ENCODE results near the gene PLA2G4A.

The PLA2G4A gene

DNA sequence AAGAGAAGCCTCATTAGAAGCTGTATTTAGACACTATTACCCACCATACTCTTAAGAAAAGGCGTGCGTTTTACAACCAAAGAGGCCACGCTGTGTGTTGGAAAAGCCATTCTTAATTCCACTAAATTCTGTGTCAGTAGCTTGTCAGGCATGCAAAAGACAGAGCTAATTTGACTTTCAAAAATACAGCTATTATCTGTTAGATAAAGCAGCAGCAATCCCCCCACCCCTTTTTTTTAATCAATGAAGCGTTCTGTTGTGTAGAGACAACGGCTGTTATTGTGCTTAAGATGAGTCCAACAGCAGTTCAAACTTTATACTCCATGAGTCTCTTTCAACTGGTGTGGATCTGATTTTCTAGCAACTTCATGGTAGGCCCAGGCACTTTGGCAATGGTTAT is 43.5 kb downstream of the PLA2G4A start:
- DNase-seq (ENCODE audit: low read depth in 4 of 4, low spot score in 1 of 4): no peak

GRCh38 chr1:186873687-186874086 is 44.9 kb downstream of the PLA2G4A start:
- no peak for DNase-seq (ENCODE audit: low read depth in 4 of 4, low spot score in 1 of 4)

GRCh38 chr1:186875896-186876835 is 47.4 kb downstream of the PLA2G4A start:
- DNase-seq (ENCODE audit: low read depth in 4 of 4, low spot score in 1 of 4): no peak

DNA sequence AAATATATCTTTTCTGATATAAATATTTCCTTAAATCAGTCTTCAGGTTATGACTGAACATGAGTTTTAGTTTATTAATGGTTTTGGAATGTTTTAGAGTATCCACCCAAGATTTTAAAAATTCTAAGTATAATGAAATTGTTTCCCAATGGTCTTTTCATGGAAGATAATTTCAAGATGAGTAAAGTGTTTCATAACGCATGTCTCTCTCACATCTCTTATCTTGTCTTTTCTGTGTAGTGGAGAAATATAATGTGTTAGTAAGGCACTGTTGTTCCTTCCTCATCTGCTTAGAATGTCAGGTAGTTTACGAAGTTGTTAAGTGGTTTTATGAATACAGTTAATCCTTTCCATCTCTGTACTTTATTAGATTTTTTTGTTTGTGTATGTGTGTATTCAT is 49.6 kb downstream of the PLA2G4A start:
- no peak for DNase-seq (ENCODE audit: low read depth in 4 of 4, low spot score in 1 of 4)

DNA sequence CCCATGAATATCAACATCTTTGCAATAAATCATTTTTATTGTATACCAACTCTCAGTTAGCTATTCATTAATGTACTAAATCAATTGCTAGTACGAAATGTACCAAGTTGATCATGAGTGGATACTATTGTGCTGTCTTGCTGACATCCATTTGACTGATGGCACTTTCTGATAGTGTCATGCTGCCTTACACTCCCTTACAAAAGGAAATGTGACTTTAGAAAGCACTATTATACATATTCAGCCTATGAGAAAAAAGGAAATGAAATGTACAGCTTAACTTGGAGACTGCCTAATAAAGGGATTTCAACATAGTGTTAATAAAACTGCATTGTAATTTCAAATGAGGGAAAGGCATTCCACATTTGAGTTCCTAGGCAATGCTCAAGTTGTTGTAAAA is 52.2 kb downstream of the PLA2G4A start:
- no peak for DNase-seq (ENCODE audit: low read depth in 4 of 4, low spot score in 1 of 4)

DNA sequence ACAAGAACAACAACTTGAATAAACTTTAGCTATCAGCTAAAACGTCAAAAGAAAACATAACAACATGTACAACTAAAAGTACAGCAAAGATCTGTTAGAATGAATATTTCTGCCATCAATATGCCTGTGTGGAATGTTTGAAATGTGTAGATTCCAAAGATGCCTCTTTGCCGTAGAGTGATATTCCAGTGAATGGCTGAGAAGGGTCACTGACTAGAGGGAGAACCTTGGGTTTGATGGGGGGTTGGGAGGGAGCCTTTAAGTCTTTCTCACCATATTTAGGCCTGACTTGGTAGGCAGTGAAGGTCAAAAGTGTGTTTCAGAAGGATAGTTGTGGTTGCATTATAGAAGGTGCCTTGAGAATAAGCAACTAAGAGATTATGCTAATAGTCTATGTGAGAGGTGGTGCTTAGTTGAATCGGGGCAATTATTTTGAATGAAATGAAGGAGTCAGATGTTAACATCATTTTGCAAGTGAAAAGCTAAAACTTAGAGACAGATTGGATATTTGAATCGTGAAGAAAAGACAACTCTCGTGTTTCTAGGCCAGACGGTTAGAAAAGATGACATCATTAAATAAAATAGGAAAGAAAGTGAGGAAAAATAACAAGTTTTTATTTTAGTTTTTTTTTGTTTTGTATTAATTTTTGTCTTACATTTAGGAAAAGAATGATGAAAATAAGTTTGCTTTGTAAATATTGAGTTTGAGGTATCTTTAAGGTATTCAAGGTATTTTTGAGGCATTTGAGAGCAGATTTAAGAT is 53.8 kb downstream of the PLA2G4A start:
- no peak for DNase-seq (ENCODE audit: low read depth in 4 of 4, low spot score in 1 of 4)

GRCh38 chr1:186884251-186884650 is 55.5 kb downstream of the PLA2G4A start:
- no peak for DNase-seq (ENCODE audit: low read depth in 4 of 4, low spot score in 1 of 4)

- no peak for DNase-seq (ENCODE audit: low read depth in 4 of 4, low spot score in 1 of 4)
Observed at GRCh38 chr1:186887203-186887602, 58.5 kb downstream of the PLA2G4A start.

DNA sequence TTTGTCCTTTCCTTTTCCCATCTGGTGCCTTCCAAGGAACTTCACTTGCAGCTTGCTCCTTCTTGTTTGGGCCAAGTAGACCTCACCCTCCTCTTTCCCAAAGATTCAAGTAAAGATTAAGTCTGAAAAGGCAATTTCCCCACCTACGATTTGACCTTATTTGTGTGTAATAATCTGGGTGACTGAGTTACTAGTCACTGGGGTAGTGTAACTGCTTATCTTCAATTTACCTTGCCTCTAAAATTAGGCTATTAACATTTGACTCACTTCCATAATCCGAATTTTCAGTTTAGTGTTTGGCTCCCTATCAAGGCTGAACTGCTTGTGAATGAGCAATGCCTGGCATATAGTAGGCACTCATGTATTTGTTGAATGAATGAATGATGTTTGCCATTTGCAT is 59.6 kb downstream of the PLA2G4A start:
- DNase-seq (ENCODE audit: low read depth in 4 of 4, low spot score in 1 of 4): no peak

- no peak for DNase-seq (ENCODE audit: low read depth in 4 of 4, low spot score in 1 of 4)
Observed at GRCh38 chr1:186892936-186893335, 64.2 kb downstream of the PLA2G4A start.

DNA sequence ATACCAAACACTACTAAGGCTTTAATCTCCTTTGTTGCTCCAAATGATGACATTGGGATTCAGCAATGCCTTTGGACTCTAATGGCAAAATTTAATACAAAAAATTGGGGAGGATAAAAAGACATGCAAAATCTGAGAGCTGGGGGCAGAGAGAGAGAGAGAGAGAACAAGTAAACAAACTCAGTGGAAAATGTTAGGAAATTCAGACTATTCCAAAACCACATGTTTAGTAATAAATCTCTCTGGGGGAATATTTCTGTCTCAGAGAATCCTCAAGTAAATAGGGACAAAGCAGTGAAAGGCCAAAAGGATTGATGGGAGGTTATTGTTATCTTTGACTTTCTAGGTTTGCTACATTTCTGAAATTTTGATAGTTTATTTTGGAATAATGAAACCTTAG is 65.7 kb downstream of the PLA2G4A start:
- no peak for DNase-seq (ENCODE audit: low read depth in 4 of 4, low spot score in 1 of 4)

GRCh38 chr1:186896211-186896610 is 67.5 kb downstream of the PLA2G4A start:
- DNase-seq (ENCODE audit: low read depth in 4 of 4, low spot score in 1 of 4): no peak

DNA sequence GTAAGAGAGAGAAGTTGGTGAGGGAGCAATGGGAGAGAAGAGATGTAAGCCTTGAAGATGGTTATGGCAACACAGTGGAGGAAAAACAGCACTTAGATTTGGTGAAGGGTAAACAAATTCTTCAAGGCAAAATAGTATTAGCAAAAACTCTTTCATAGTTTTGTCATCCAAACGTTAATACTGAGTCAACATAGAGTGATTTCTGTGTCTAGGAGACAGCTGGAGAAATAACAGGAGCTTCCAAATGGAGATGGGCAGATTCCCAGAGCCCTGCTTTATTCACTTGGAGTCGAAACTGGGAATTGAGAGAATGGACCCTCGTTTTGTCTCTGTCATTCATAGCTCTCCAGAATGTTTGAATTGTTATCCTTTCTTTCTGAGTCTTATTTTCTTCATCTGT is 68.3 kb downstream of the PLA2G4A start:
- DNase-seq (ENCODE audit: low read depth in 4 of 4, low spot score in 1 of 4): no peak

DNA sequence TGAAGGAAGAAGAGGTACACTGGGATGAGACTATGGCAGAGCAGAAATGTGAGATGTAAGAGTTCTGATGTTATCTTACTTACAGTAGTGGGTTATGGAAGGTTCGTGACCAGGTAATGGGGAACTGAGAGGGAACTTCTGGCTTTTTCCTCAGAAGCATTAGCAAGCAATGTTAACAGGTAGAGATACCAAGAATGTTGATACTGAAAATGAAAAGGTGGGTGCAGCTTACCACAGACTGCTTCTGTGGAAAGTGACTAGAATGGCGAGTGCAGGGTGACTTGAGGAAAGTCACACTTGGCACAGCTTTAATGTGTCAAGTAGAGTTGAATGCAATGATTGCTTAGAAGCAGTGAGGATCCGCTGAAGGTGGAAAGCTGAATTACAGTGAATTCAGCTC is 70.8 kb downstream of the PLA2G4A start:
- DNase-seq (ENCODE audit: low read depth in 4 of 4, low spot score in 1 of 4): no peak

DNA sequence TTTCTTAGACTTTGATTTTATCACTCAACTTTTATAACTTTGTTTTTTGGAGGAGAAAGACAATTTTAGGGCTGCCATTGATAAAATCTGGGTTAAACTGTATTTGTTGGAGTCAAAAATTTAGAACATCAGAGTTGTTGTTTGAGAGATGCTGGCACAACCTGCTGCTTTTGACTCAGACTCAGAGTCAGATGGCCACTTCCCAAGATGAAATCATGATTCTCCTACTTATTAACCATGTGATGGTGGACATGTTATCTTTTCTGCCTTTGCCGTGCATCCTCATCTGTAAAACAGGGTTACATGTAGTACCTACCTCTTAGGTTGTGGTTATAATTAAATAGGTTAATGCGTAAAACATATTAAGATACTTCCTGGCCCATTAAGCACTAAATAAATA is 71.2 kb downstream of the PLA2G4A start:
- DNase-seq (ENCODE audit: low read depth in 4 of 4, low spot score in 1 of 4): no peak

DNA sequence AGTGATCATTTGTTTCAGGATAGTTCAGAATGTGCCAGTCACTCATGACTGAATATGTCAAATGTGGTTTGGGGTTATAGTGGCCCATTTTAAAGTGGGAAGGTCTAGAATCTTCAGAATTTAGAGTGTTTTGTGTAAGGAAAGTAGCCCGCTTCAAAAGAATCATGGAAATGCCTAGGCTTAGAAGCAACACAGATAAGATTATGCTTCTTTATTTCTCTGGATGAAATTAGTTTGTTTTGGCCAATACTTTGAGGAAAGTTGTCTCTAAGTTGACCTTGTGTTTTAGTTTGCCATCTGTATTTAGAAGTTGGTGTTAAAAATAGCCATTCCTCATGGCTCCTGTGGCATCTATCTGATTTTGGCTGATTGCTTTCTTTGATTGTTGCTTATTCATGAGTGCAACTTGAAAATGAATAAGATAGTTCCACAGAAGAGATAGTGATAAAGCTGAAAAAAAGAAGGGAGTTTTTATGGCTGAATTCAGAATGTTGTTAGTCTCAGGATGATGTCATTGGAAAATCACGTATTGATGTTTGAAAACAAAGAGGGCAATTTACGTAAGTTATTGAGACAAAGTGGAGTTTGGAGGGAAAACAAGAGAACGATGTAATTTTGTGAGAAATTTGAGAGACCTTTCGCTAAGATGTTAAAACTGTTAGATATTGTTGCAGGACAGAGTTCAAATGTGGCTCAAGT is 71.9 kb downstream of the PLA2G4A start:
- no peak for DNase-seq (ENCODE audit: low read depth in 4 of 4, low spot score in 1 of 4)

DNA sequence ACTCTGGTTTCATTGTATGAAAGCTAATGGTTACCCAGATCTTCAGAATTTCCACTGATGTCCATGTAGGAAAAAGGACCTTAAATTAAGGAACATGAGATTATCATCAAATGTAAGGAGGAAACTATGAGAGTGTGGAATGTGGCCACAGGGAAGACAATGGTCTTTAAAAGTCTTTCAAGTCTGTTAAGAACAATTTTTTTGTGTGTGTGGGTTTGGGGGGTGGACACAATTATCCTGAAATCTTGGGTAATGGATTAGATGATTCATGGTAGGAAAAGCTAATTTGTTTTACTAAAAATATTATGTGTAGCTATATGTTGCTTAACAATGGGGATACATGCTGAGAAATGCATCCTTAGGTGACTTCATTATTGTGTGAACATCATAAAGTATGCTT is 72.9 kb downstream of the PLA2G4A start:
- no peak for DNase-seq (ENCODE audit: low read depth in 4 of 4, low spot score in 1 of 4)

- DNase-seq (ENCODE audit: low read depth in 4 of 4, low spot score in 1 of 4): no peak
Observed at GRCh38 chr1:186903374-186904136, 74.8 kb downstream of the PLA2G4A start.

- DNase-seq (ENCODE audit: low read depth in 4 of 4, low spot score in 1 of 4): no peak
Observed at GRCh38 chr1:186904361-186904760, 75.6 kb downstream of the PLA2G4A start.

DNA sequence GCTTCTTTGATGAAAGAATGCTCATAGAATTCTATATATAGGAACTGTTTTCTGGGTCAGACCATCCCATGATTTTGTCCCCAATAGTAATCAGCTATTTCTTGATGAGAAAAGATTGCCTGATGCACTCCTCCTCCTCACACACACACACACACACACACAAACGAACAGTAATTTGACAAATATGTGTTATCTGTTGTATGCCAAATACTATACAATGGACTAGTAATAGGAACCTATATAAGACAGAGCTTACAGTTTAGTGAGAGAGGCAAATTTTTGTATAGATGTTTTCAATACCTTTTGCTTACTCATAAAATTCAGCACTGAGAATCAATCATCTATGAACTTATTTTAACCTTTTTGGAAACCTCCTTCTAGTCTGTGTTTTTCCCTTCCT is 76.8 kb downstream of the PLA2G4A start:
- DNase-seq (ENCODE audit: low read depth in 4 of 4, low spot score in 1 of 4): no peak

DNA sequence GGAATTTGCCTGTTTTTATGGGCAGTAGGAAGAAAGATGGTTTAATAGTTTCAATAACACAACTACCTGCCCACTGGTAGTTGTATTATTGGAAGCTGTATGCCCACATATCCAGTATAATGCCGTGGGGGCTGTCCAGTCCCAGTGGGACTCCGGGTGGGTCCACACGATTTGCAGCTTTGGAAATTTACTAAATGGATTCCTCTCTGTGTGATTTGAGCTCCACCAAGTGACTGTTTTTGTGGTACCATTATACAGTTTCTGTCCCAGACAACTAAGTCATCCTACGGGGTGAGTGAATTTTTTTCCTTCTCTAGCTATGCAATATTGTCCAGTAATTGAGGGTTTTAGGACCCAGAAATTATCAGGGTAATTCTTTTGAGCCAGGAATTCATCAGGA is 86.8 kb downstream of the PLA2G4A start:
- no peak for DNase-seq (ENCODE audit: low read depth in 4 of 4, low spot score in 1 of 4)
